ENCODE results near the gene CCL27.
A peak's percentile ranks its signal among the peaks of the same experiment; 100 is the strongest.

CCL27 gene

GRCh38 chr9:34628656-34629490 is 33.6 kb downstream of the CCL27 start, which contains the start of gene ARID3C:
ARID3C (minus strand) TSS chr9:34629066; CDS start chr9:34628014, 1,052 bp downstream.
- no peak for DNase-seq (ENCODE audit: low read depth in 4 of 4, low spot score in 1 of 4)

GRCh38 chr9:34627716-34628655 is 34.5 kb downstream of the CCL27 start:
- DNase-seq (ENCODE audit: low read depth in 4 of 4, low spot score in 1 of 4) = no peak

GRCh38 chr9:34625186-34625486 is 37.3 kb downstream of the CCL27 start:
- DNase-seq (ENCODE audit: low read depth in 4 of 4, low spot score in 1 of 4) = no peak

GRCh38 chr9:34624475-34625185 is 37.8 kb downstream of the CCL27 start:
- DNase-seq (ENCODE audit: low read depth in 4 of 4, low spot score in 1 of 4) = no peak

GRCh38 chr9:34623374-34624235 is 38.9 kb downstream of the CCL27 start:
- no peak for DNase-seq (ENCODE audit: low read depth in 4 of 4, low spot score in 1 of 4)

GRCh38 chr9:34620061-34620994 is 42.1 kb downstream of the CCL27 start, which contains the start of gene DCTN3:
DCTN3 (minus strand) TSS chr9:34620495; CDS start chr9:34620464, 31 bp downstream.
- DNase-seq (ENCODE audit: low read depth in 4 of 4, low spot score in 1 of 4) = peak; percentile 66 to 83 (median 80)

GRCh38 chr9:34615132-34615531 is 47.3 kb downstream of the CCL27 start:
- no peak for DNase-seq (ENCODE audit: low read depth in 4 of 4, low spot score in 1 of 4)

GRCh38 chr9:34612788-34613390 is 49.6 kb downstream of the CCL27 start:
- peak in 2 of 4 experiments; percentile 60 to 74 for DNase-seq (ENCODE audit: low read depth in 4 of 4, low spot score in 1 of 4)

Measured in stimulated activated CD4-positive, alpha-beta T cell treated with anti-CD3 and anti-CD28 coated beads, Interleukin-1b, Interleukin-23, amount 100 ng/mL, for 24 hours (primary cell).